SK-N-SH (cell line): ENCODE measurements around the gene ZNF148.

Experiments used
- CHD2 ChIP-seq: fragments of 150-350 bp; IDR thresholded peaks from 2 replicates; pipeline ENCODE4 v1.6.1; 2018; ENCODE audit warnings: low read length; ENCODE audit not compliant: partially characterized antibody
- EP300 ChIP-seq, 2 experiments: IDR thresholded peaks; 2 replicates each; pipeline versions ENCODE4 v1.4.0 to v1.6.1; 2012; ENCODE audit warnings: borderline replicate concordance in 1 of 2, low read depth in 1 of 2, low read length in 1 of 2
- EZH2phosphoT487 ChIP-seq: fragments of 200-600 bp; sonication (generic); IDR thresholded peaks from 2 replicates; pipeline ENCODE4 v1.6.1; 2017; ENCODE audit warnings: low read depth, mixed run types, mild to moderate bottlenecking, antibody characterized with exemption, moderate library complexity, borderline replicate concordance
- JUND ChIP-seq: IDR thresholded peaks from 2 replicates; pipeline ENCODE4 v1.4.0; 2012
- POLR2AphosphoS5 ChIP-seq: IDR thresholded peaks from 2 replicates; pipeline ENCODE4 v1.6.1; 2012; ENCODE audit warnings: low read depth, low read length
- RAD21 ChIP-seq: IDR thresholded peaks from 2 replicates; pipeline ENCODE4 v1.6.1; 2012; ENCODE audit warnings: mild to moderate bottlenecking, low read length
- REST ChIP-seq: IDR thresholded peaks from 2 replicates; pipeline ENCODE4 v1.6.1; 2012; ENCODE audit warnings: mild to moderate bottlenecking, low read depth, low read length, moderate library complexity
- RFX5 ChIP-seq: IDR thresholded peaks from 2 replicates; pipeline ENCODE4 v1.6.1; 2012; ENCODE audit warnings: mild to moderate bottlenecking, improper control_type of control experiment, low read length
- SMC3 ChIP-seq: IDR thresholded peaks from 2 replicates; pipeline ENCODE4 v1.6.1; 2012; ENCODE audit warnings: low read depth, low read length, improper control_type of control experiment
- TAF1 ChIP-seq: IDR thresholded peaks from 2 replicates; pipeline ENCODE4 v1.6.1; 2012; ENCODE audit warnings: low read depth, mild to moderate bottlenecking, low read length, moderate library complexity, borderline replicate concordance
- TF ChIP-seq, protein P1 (sequence below): fragments of 150-350 bp; IDR thresholded peaks from 2 replicates; pipeline ENCODE4 v1.6.1; 2017; ENCODE audit warnings: antibody characterized with exemption, low read length, low read depth, borderline replicate concordance
- TF ChIP-seq, protein P2 (sequence below): fragments of 200-600 bp; sonication (generic); IDR thresholded peaks from 2 replicates; pipeline ENCODE4 v1.6.1; 2017; ENCODE audit warnings: antibody characterized with exemption, mild to moderate bottlenecking, moderate library complexity
- TF ChIP-seq, protein P3 (sequence below): fragments of 150-350 bp; IDR thresholded peaks from 2 replicates; pipeline ENCODE4 v1.6.1; 2016; ENCODE audit warnings: mild to moderate bottlenecking, low read depth, low read length
- TF ChIP-seq, protein P4 (sequence below): IDR thresholded peaks from 2 replicates; pipeline ENCODE4; 2012

DNA sequence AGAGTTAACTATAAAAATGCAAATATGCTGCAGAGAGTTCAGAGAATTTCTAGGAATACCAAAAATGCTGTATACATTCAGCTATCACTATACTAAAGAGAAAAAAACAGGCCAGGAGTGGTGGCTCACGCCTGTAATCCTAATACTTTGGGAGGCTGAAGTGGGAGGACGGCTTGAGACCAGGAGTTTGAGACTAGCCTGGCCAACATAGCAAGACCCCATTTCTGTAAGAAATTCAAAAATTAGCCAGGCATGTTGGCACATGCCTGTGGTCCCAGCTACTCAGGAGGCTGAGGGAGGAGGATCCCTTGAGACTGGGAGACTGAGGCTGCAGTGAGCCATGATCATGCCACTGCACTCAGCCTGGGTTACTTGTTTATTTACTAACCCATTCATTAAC, 87.9 kb downstream of the ZNF148 start:
- no peak for TF ChIP-seq EP300 (IDR thresholded peaks at IDR 0.05; ENCODE audit: borderline replicate concordance in 1 of 2, low read depth in 1 of 2, low read length in 1 of 2)
- no peak for TF ChIP-seq EZH2phosphoT487
- TF ChIP-seq, protein P1, sequence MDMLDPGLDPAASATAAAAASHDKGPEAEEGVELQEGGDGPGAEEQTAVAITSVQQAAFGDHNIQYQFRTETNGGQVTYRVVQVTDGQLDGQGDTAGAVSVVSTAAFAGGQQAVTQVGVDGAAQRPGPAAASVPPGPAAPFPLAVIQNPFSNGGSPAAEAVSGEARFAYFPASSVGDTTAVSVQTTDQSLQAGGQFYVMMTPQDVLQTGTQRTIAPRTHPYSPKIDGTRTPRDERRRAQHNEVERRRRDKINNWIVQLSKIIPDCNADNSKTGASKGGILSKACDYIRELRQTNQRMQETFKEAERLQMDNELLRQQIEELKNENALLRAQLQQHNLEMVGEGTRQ, result no peak
- no peak for TF ChIP-seq RAD21
- TF ChIP-seq SMC3, result no peak
- TF ChIP-seq, protein P2, sequence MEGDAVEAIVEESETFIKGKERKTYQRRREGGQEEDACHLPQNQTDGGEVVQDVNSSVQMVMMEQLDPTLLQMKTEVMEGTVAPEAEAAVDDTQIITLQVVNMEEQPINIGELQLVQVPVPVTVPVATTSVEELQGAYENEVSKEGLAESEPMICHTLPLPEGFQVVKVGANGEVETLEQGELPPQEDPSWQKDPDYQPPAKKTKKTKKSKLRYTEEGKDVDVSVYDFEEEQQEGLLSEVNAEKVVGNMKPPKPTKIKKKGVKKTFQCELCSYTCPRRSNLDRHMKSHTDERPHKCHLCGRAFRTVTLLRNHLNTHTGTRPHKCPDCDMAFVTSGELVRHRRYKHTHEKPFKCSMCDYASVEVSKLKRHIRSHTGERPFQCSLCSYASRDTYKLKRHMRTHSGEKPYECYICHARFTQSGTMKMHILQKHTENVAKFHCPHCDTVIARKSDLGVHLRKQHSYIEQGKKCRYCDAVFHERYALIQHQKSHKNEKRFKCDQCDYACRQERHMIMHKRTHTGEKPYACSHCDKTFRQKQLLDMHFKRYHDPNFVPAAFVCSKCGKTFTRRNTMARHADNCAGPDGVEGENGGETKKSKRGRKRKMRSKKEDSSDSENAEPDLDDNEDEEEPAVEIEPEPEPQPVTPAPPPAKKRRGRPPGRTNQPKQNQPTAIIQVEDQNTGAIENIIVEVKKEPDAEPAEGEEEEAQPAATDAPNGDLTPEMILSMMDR, result no peak
- no peak for TF ChIP-seq TAF1
- TF ChIP-seq JUND, result no peak
- no peak for TF ChIP-seq RFX5
- TF ChIP-seq REST, result no peak
- TF ChIP-seq POLR2AphosphoS5, result no peak
- TF ChIP-seq, protein P3, sequence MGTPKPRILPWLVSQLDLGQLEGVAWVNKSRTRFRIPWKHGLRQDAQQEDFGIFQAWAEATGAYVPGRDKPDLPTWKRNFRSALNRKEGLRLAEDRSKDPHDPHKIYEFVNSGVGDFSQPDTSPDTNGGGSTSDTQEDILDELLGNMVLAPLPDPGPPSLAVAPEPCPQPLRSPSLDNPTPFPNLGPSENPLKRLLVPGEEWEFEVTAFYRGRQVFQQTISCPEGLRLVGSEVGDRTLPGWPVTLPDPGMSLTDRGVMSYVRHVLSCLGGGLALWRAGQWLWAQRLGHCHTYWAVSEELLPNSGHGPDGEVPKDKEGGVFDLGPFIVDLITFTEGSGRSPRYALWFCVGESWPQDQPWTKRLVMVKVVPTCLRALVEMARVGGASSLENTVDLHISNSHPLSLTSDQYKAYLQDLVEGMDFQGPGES, result no peak
- TF ChIP-seq CHD2, result no peak
- TF ChIP-seq, protein P4, sequence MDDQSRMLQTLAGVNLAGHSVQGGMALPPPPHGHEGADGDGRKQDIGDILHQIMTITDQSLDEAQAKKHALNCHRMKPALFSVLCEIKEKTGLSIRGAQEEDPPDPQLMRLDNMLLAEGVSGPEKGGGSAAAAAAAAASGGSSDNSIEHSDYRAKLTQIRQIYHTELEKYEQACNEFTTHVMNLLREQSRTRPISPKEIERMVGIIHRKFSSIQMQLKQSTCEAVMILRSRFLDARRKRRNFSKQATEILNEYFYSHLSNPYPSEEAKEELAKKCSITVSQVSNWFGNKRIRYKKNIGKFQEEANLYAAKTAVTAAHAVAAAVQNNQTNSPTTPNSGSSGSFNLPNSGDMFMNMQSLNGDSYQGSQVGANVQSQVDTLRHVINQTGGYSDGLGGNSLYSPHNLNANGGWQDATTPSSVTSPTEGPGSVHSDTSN, result no peak
